GM12878 (cell line): ENCODE data around the gene SNRNP200.

Experiments
- CREB1 ChIP-seq: IDR thresholded peaks from 2 replicates; pipeline ENCODE4 v1.6.1; 2012; ENCODE audit warnings: low read depth, mild to moderate bottlenecking, inconsistent platforms
- CREM ChIP-seq: IDR thresholded peaks from 2 replicates; pipeline ENCODE4 v1.6.1; 2014; ENCODE audit warnings: antibody characterized with exemption, low read depth
- CUX1 ChIP-seq: IDR thresholded peaks from 2 replicates; pipeline ENCODE4 v1.6.1; 2012; ENCODE audit warnings: improper control_type of control experiment, low read depth, low read length; ENCODE audit not compliant: insufficient replicate concordance
- POLR2A ChIP-seq: IDR thresholded peaks from 2 replicates; pipeline ENCODE4 v1.6.1; 2011; ENCODE audit warnings: low read depth, mild to moderate bottlenecking, low read length
- POLR2AphosphoS5 ChIP-seq: IDR thresholded peaks from 2 replicates; pipeline ENCODE4 v1.6.1; 2011; ENCODE audit warnings: mild to moderate bottlenecking, low read length, inconsistent platforms
- REST ChIP-seq: IDR thresholded peaks from 2 replicates; pipeline ENCODE4 v1.6.1; 2012; ENCODE audit warnings: mild to moderate bottlenecking, low read depth, low read length
- SREBF2 ChIP-seq: IDR thresholded peaks from 2 replicates; pipeline ENCODE4 v1.6.1; 2012; ENCODE audit warnings: mild to moderate bottlenecking, low read length
- TCF12 ChIP-seq: IDR thresholded peaks from 2 replicates; pipeline ENCODE4 v1.6.1; 2011; ENCODE audit warnings: low read depth, mild to moderate bottlenecking, low read length
- TF ChIP-seq, protein P1 (sequence below), 3 experiments: IDR thresholded peaks in 2 of 3; conservative IDR thresholded peaks in 1 of 3; 2 replicates each; pipeline ENCODE4 v1.5.1; 2011; ENCODE audit warnings: low read depth in 3 of 3, low read length in 3 of 3, mild to moderate bottlenecking in 3 of 3, control low read depth in 2 of 3, moderate library complexity in 2 of 3, inconsistent platforms in 1 of 3, mixed read lengths in 1 of 3; ENCODE audit not compliant: control insufficient read depth in 2 of 3, insufficient read depth in 1 of 3; ENCODE audit errors: extremely low read depth in 1 of 3
- TF ChIP-seq, protein P2 (sequence below): IDR thresholded peaks from 2 replicates; pipeline ENCODE4 v1.6.1; 2012; ENCODE audit warnings: low read depth, low read length, improper control_type of control experiment

DNA sequence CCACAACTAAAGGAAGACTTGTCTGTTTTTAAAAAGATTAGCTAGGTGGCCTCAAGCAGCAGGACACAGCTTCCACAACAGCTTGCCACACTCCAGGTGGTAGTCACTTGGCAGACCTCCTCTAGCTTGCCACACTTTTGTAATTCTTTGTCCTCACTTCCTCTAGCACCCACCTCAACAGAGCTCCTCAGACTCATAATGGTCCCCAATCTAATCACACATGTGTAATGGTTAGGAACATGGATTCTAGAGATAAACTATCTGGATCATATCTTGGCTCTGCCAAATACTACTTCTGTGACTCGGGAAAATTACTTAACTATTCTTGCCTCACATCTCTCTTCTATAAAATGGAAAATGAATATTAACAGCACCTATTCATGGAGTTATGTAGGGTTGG lies 3.5 kb downstream of the SNRNP200 start:
- TF ChIP-seq POLR2A (no peak), CUX1 (no peak), CREB1 (no peak), TCF12 (no peak), POLR2AphosphoS5 (no peak), SREBF2 (no peak), CREM (no peak), REST (no peak)
- TF ChIP-seq, protein P1, sequence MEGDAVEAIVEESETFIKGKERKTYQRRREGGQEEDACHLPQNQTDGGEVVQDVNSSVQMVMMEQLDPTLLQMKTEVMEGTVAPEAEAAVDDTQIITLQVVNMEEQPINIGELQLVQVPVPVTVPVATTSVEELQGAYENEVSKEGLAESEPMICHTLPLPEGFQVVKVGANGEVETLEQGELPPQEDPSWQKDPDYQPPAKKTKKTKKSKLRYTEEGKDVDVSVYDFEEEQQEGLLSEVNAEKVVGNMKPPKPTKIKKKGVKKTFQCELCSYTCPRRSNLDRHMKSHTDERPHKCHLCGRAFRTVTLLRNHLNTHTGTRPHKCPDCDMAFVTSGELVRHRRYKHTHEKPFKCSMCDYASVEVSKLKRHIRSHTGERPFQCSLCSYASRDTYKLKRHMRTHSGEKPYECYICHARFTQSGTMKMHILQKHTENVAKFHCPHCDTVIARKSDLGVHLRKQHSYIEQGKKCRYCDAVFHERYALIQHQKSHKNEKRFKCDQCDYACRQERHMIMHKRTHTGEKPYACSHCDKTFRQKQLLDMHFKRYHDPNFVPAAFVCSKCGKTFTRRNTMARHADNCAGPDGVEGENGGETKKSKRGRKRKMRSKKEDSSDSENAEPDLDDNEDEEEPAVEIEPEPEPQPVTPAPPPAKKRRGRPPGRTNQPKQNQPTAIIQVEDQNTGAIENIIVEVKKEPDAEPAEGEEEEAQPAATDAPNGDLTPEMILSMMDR (IDR thresholded peaks at IDR 0.05 in 2 of 3, conservative IDR thresholded peaks at IDR 0.05 in 1 of 3; ENCODE audit: control insufficient read depth in 2 of 3, extremely low read depth in 1 of 3, insufficient read depth in 1 of 3, low read depth in 3 of 3, low read length in 3 of 3): no peak
- TF ChIP-seq, protein P2, sequence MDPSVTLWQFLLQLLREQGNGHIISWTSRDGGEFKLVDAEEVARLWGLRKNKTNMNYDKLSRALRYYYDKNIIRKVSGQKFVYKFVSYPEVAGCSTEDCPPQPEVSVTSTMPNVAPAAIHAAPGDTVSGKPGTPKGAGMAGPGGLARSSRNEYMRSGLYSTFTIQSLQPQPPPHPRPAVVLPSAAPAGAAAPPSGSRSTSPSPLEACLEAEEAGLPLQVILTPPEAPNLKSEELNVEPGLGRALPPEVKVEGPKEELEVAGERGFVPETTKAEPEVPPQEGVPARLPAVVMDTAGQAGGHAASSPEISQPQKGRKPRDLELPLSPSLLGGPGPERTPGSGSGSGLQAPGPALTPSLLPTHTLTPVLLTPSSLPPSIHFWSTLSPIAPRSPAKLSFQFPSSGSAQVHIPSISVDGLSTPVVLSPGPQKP: no peak
